Measurements from ENCODE around the gene DROSHA. TPM values are rescaled to one million over a fixed set of nuclear protein-coding genes. Genes with fewer than 3 reads are reported as not detected.

DROSHA gene
- polyA plus RNA-seq, 2 of the 4 experiments (the other 2 are of a cell fraction), result 49.1 to 105 TPM

- ChIA-PET CTCF (interaction anchor here (0.6 kb wide), 1 partner anchor 1065 kb away, joined by 3 read pairs; no protein-coding TSS in a partner anchor), POLR2A (no interaction called here)
- peaks cover 10% of the 10 kb centered on the region; the same call in 1 of the 3 replicates for H3K9me3 ChIP-seq
- H3K4me2 ChIP-seq, result no peak overlapping the region
- ATAC-seq, result no peak
- TF ChIP-seq HOXB13 (CRISPR knock-in tag; IDR thresholded peaks at IDR 0.05; ENCODE audit: low read depth), result no peak
- TF ChIP-seq EHF (CRISPR knock-in tag; IDR thresholded peaks at IDR 0.05), result no peak
- TF ChIP-seq EHMT2 (IDR thresholded peaks at IDR 0.05; ENCODE audit: low read depth), result no peak
- no peak for TF ChIP-seq TFCP2L1 (CRISPR knock-in tag; IDR thresholded peaks at IDR 0.05)
- TF ChIP-seq HOXA7 (CRISPR knock-in tag; IDR thresholded peaks at IDR 0.05), result no peak
- TF ChIP-seq FOSL2 (IDR thresholded peaks at IDR 0.05), result no peak
- TF ChIP-seq FOSL2 (CRISPR knock-in tag; IDR thresholded peaks at IDR 0.05), result no peak
- no peak for TF ChIP-seq POLR2A (IDR thresholded peaks at IDR 0.05; ENCODE audit: low read length)
- 15% methylated on average over 4 of the region's 4 CpGs for WGBS (ENCODE audit: missing lambda C conversion rate)
- no peak overlapping the region for H3K27ac ChIP-seq
- no peak overlapping the region for H3K4me3 ChIP-seq
- DNase-seq (ENCODE audit: low read depth in 1 of 2, low spot score in 1 of 2), result no peak
- no peak for FAIRE-seq
- H3K4me1 ChIP-seq, result no peaks in the 10 kb centered on the region
These were observed 31.3 kb upstream of the DROSHA start for GRCh38 chr5:31563216-31563615.

DNA sequence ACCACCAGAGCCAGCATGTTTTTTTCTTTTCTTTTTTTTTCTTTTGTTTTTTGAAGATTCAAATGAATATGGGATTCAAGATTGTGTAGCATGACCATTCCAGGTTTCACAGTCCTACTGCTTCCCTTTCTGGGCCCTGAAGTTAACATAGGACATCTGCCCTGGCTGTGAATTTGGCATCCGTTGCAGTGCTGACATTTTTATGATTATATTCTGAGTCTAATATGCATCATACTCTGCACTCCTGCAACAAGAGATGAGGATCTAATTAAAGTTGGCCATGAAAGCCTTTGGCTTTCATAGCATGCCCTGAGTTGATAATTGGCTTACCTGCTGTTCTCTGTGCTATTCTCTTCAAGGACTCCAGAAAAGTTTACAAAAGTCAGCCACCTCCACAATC, 30.1 kb upstream of the DROSHA start:
- ATAC-seq, result no peak
- TF ChIP-seq ELK1 (IDR thresholded peaks at IDR 0.05; ENCODE audit: low read depth, low read length) (no peak), FOSL2 (IDR thresholded peaks at IDR 0.05) (no peak), FOSL2 (CRISPR knock-in tag; IDR thresholded peaks at IDR 0.05) (no peak), JUNB (IDR thresholded peaks at IDR 0.05) (no peak), ZSCAN20 (CRISPR knock-in tag; IDR thresholded peaks at IDR 0.05) (no peak), CTCF (IDR thresholded peaks at IDR 0.05) (no peak), POLR2AphosphoS2 (conservative IDR thresholded peaks at IDR 0.05; ENCODE audit: low read length) (no peak), TP53 (CRISPR knock-in tag; IDR thresholded peaks at IDR 0.05) (no peak), ATOH8 (CRISPR knock-in tag; IDR thresholded peaks at IDR 0.05; ENCODE audit: low read depth) (no peak)
- TF ChIP-seq, protein P1, sequence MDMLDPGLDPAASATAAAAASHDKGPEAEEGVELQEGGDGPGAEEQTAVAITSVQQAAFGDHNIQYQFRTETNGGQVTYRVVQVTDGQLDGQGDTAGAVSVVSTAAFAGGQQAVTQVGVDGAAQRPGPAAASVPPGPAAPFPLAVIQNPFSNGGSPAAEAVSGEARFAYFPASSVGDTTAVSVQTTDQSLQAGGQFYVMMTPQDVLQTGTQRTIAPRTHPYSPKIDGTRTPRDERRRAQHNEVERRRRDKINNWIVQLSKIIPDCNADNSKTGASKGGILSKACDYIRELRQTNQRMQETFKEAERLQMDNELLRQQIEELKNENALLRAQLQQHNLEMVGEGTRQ (IDR thresholded peaks at IDR 0.05), result no peak
- TF ChIP-seq, protein P2, sequence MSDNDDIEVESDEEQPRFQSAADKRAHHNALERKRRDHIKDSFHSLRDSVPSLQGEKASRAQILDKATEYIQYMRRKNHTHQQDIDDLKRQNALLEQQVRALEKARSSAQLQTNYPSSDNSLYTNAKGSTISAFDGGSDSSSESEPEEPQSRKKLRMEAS (IDR thresholded peaks at IDR 0.05), result no peak
- TF ChIP-seq, protein P3, sequence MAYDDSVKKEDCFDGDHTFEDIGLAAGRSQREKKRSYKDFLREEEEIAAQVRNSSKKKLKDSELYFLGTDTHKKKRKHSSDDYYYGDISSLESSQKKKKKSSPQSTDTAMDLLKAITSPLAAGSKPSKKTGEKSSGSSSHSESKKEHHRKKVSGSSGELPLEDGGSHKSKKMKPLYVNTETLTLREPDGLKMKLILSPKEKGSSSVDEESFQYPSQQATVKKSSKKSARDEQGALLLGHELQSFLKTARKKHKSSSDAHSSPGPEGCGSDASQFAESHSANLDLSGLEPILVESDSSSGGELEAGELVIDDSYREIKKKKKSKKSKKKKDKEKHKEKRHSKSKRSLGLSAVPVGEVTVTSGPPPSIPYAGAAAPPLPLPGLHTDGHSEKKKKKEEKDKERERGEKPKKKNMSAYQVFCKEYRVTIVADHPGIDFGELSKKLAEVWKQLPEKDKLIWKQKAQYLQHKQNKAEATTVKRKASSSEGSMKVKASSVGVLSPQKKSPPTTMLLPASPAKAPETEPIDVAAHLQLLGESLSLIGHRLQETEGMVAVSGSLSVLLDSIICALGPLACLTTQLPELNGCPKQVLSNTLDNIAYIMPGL (CRISPR knock-in tag; IDR thresholded peaks at IDR 0.05; ENCODE audit: borderline replicate concordance), result no peak
- TF ChIP-seq, protein P4, sequence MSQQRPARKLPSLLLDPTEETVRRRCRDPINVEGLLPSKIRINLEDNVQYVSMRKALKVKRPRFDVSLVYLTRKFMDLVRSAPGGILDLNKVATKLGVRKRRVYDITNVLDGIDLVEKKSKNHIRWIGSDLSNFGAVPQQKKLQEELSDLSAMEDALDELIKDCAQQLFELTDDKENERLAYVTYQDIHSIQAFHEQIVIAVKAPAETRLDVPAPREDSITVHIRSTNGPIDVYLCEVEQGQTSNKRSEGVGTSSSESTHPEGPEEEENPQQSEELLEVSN (IDR thresholded peaks at IDR 0.05; ENCODE audit: borderline replicate concordance, low read depth), result no peak
- FAIRE-seq, result no peak
- CTCF ChIA-PET, result no interaction called here
- Histone ChIP-seq H3K4me3 (no peak overlapping the region), H3K4me1 (no peaks in the 10 kb centered on the region), H3K27ac (no peak overlapping the region), H3K4me2 (no peak overlapping the region), H3K9me3 (peaks cover 10% of the 10 kb centered on the region; the same call in 1 of the 3 replicates)
- 80% methylated on average over 1 of the region's 1 CpG for WGBS (ENCODE audit: missing lambda C conversion rate)
- DNase-seq (ENCODE audit: low read depth in 1 of 2, low spot score in 1 of 2), result no peak
- POLR2A ChIA-PET, result no interaction called here

Measured in A549 (cell line).